Measurements from ENCODE around the gene SPTBN4.

GRCh38 chr19:40457048-40457447 is 9.8 kb upstream of the SPTBN4 start:
- TF ChIP-seq CTCF (conservative IDR thresholded peaks at IDR 0.05; ENCODE audit: low read length): no peak
- TF ChIP-seq EZH2phosphoT487 (IDR thresholded peaks at IDR 0.05; ENCODE audit: borderline replicate concordance): no peak

All from Loucy (cell line).